MCF 10A (cell line): ENCODE measurements around the gene S100A8. TPM values are rescaled to one million over a fixed set of nuclear protein-coding genes. Genes with fewer than 3 reads are reported as not detected.

Experiments
- BruUV-seq: library from RNA; stranded (reverse); fragments of 400-500 nt; replicated peaks from 2 replicates; lab custom pipeline; 2021; lab: Mats Ljungman, UMichigan
- CTCF ChIA-PET: fragments of 300-600 bp; sonication (Branson Sonifier 250); formaldehyde crosslinking; extraction: SDS; loops from one replicate; lab custom pipeline; 2021; ENCODE audit warnings: antibody characterized with exemption, inconsistent platforms; lab: Yijun Ruan, JAX
- POLR2A ChIA-PET: fragments of 300-600, 350-650 bp; sonication (Branson Sonifier 250); formaldehyde crosslinking; extraction: SDS; loops from one replicate; lab custom pipeline; 2020; ENCODE audit warnings: antibody characterized with exemption, inconsistent platforms; lab: Yijun Ruan, JAX
- DNase-seq: peaks from one replicate; pipeline ENCODE4 v3.0.0-alpha.2; 2018; ENCODE audit not compliant: unreplicated experiment
- H3K27ac Mint-ChIP-seq: one replicate; pipeline ENCODE4 v1.8.0; 2022; ENCODE audit warnings: mild to moderate bottlenecking, low read depth, mixed read lengths; ENCODE audit not compliant: unreplicated experiment
- H3K27me3 Mint-ChIP-seq: one replicate; pipeline ENCODE4 v1.8.0; 2022; ENCODE audit warnings: mixed read lengths; ENCODE audit not compliant: insufficient read depth, unreplicated experiment
- H3K36me3 Mint-ChIP-seq: one replicate; pipeline ENCODE4 v1.8.0; 2022; ENCODE audit warnings: mild to moderate bottlenecking, moderate library complexity, mixed read lengths; ENCODE audit not compliant: insufficient read depth, unreplicated experiment
- H3K4me1 Mint-ChIP-seq: one replicate; pipeline ENCODE4 v1.8.0; 2022; ENCODE audit warnings: mixed read lengths; ENCODE audit not compliant: insufficient read depth, unreplicated experiment
- H3K4me3 Mint-ChIP-seq: one replicate; pipeline ENCODE4 v1.8.0; 2022; ENCODE audit warnings: mild to moderate bottlenecking, moderate library complexity, mixed read lengths; ENCODE audit not compliant: unreplicated experiment
- H3K9me3 Mint-ChIP-seq: one replicate; pipeline ENCODE4 v1.8.0; 2022; ENCODE audit warnings: mixed read lengths; ENCODE audit not compliant: unreplicated experiment
- intact Hi-C: fragments of 100-400 bp; cut with micrococcal nuclease; formaldehyde crosslinking; loops from 2 replicates; pipeline ENCODE4 v1.14.1; 2022
- total RNA-seq: library from RNA; stranded (reverse); gene quantifications from 2 replicates; pipeline ENCODE4 v1.2.3, GENCODE V29; 2022
- TF ChIP-seq, protein P1 (sequence below): fragments of 200-600 bp; IDR thresholded peaks from one replicate; pipeline ENCODE4 v1.8.0; 2022; ENCODE audit warnings: antibody characterized with exemption, mild to moderate bottlenecking; ENCODE audit not compliant: unreplicated experiment

The S100A8 gene
- total RNA-seq, 1 experiment from 2014 or later, result 80.4 TPM

DNA sequence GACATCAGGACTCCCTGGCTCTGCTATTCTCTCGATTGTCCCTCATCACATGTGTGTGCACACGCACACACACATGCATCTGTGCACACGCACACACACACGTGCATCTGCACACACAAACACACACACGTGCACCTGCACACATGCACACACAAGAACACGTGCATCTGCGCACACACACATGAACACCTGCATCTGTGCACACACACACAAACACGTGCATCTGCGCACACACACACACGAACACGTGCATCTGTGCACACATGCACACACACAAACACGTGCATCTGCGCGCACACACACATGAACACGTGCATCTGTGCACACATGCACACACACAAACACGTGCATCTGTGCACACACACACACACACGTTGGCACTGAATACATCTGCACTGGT lies 40.1 kb upstream of the S100A8 start:
- TF ChIP-seq, protein P1, sequence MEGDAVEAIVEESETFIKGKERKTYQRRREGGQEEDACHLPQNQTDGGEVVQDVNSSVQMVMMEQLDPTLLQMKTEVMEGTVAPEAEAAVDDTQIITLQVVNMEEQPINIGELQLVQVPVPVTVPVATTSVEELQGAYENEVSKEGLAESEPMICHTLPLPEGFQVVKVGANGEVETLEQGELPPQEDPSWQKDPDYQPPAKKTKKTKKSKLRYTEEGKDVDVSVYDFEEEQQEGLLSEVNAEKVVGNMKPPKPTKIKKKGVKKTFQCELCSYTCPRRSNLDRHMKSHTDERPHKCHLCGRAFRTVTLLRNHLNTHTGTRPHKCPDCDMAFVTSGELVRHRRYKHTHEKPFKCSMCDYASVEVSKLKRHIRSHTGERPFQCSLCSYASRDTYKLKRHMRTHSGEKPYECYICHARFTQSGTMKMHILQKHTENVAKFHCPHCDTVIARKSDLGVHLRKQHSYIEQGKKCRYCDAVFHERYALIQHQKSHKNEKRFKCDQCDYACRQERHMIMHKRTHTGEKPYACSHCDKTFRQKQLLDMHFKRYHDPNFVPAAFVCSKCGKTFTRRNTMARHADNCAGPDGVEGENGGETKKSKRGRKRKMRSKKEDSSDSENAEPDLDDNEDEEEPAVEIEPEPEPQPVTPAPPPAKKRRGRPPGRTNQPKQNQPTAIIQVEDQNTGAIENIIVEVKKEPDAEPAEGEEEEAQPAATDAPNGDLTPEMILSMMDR, result no peak
- CTCF ChIA-PET, result no interaction called here
- H3K9me3 Mint-ChIP-seq, result no peaks in the 10 kb centered on the region
- intact Hi-C loops, result no loop called here
- no peak overlapping the region for H3K4me3 Mint-ChIP-seq
- no peak for DNase-seq
- no peak overlapping the region for H3K27ac Mint-ChIP-seq
- POLR2A ChIA-PET, result no interaction called here
- no peaks in the 10 kb centered on the region for H3K36me3 Mint-ChIP-seq
- peaks cover 84% of the 10 kb centered on the region for H3K27me3 Mint-ChIP-seq
- BruUV-seq, result no TSS peak
- no peaks in the 10 kb centered on the region for H3K4me1 Mint-ChIP-seq

DNA sequence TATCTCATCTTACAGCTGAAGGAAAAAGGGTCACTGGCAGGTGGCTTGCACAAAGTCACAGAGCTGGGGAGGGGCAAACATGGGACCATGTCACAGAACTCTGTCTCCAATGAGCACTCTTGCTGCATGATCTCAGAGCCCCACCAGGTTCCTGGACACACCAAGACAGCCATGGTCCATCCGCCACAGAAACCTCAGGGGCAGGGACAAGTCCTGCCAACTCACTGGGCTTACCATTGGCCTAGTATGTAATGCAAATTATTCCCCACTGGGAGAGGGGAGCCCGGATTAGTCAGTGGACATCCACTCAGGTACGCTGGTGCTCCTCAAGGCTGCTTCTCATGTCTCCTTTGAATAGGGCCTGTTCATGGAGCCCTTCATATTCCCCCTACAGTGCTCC lies 39.7 kb upstream of the S100A8 start:
- no TSS peak for BruUV-seq
- ChIA-PET POLR2A (no interaction called here), CTCF (interaction anchor here (0.5 to 1.4 kb wide), 2 partner anchors 70 to 78 kb away, joined by 3 to 6 read pairs; no protein-coding TSS in a partner anchor)
- Mint-ChIP-seq H3K4me3 (no peak overlapping the region), H3K36me3 (no peaks in the 10 kb centered on the region), H3K27me3 (peaks cover 84% of the 10 kb centered on the region), H3K27ac (no peak overlapping the region), H3K4me1 (no peaks in the 10 kb centered on the region), H3K9me3 (no peaks in the 10 kb centered on the region)
- DNase-seq, result no peak
- intact Hi-C loops, result no loop called here
- TF ChIP-seq, protein P1, result no peak

- intact Hi-C loops, result no loop called here
- no TSS peak for BruUV-seq
- H3K4me1 Mint-ChIP-seq, result no peaks in the 10 kb centered on the region
- no peak overlapping the region for H3K27ac Mint-ChIP-seq
- ChIA-PET CTCF (interaction anchor here (0.5 to 1.4 kb wide), 3 partner anchors 70 to 81 kb away, joined by 3 to 6 read pairs (median 3); no protein-coding TSS in a partner anchor), POLR2A (no interaction called here)
- peaks cover 84% of the 10 kb centered on the region for H3K27me3 Mint-ChIP-seq
- DNase-seq, result no peak
- TF ChIP-seq, protein P1, result no peak
- H3K36me3 Mint-ChIP-seq, result no peaks in the 10 kb centered on the region
- H3K9me3 Mint-ChIP-seq, result no peaks in the 10 kb centered on the region
- no peak overlapping the region for H3K4me3 Mint-ChIP-seq
These were observed 39.3 kb upstream of the S100A8 start for GRCh38 chr1:153430166-153430553.

- DNase-seq, result no peak
- intact Hi-C loops, result no loop called here
- ChIA-PET POLR2A (no interaction called here), CTCF (interaction anchor here (0.5 to 1.4 kb wide), 4 partner anchors 26 to 82 kb away, joined by 3 to 6 read pairs (median 4); no protein-coding TSS in a partner anchor)
- BruUV-seq, result no TSS peak
- Mint-ChIP-seq H3K27me3 (peaks cover 84% of the 10 kb centered on the region), H3K9me3 (no peaks in the 10 kb centered on the region), H3K36me3 (no peaks in the 10 kb centered on the region), H3K27ac (no peak overlapping the region), H3K4me3 (no peak overlapping the region), H3K4me1 (no peaks in the 10 kb centered on the region)
- TF ChIP-seq, protein P1, result no peak
These were observed 38.6 kb upstream of the S100A8 start for GRCh38 chr1:153429266-153430165.
